ENCODE results near the gene ACE.
"Not testable (repeated sequence)": the region's sequence is repeated elsewhere in the genome, so short reads cannot be mapped to it uniquely, and the experiment has no call there.

ACE gene

GRCh38 chr17:63454357-63454756 lies 22.5 kb upstream of the ACE start:
- ChIA-PET CTCF (interaction anchor here (0.7 to 3.4 kb wide), 5 partner anchors 9 to 31 kb away, joined by 3 to 22 read pairs (median 4); no protein-coding TSS in a partner anchor), POLR2A (interaction anchor here (0.6 to 1.2 kb wide), 4 partner anchors 11 to 802 kb away, joined by 3 to 4 read pairs (median 3); partner anchors contain the start of gene MAP3K3)
- H3K4me1 ChIP-seq (ENCODE audit: control insufficient read depth, insufficient read depth, low read length); H3K27ac ChIP-seq (ENCODE audit: extremely low read depth, low read depth, low read length); H3K4me3 ChIP-seq (ENCODE audit: low read depth, low read length); H3K36me3 ChIP-seq (ENCODE audit: control insufficient read depth in 2 of 2, insufficient read depth in 1 of 2, low read length in 2 of 2); H3K9me3 ChIP-seq (ENCODE audit: control insufficient read depth, insufficient read depth, low read depth, low read length): not testable (repeated sequence)
- peak; percentile 71 for TF ChIP-seq GLIS1 (tag by site-specific recombination; IDR thresholded peaks at IDR 0.05)

DNA sequence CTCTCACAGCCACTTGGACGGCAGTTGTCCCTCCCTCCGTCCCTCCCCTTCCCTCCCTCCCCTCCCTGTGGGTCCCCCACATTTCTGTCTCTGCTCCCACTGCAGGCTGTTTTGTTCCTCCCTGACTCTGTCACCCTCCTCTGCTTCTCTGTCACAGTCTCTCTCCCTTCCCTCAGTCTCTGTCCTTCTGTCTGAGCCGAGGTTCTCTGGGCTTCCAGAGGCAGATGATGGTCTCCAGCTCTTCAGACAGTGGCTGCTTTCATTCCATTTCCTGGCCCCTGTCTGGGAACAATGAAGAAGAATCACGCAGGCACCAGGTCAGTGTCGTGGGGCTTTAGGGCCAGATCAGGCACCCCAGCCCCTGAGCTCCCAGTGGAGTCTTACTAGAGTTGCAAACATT lies 21.9 kb upstream of the ACE start:
- CTCF ChIA-PET, result interaction anchor here (1.2 to 3.4 kb wide), 3 partner anchors 10 to 29 kb away, joined by 4 to 22 read pairs (median 15); no protein-coding TSS in a partner anchor
- Histone ChIP-seq H3K4me3 (ENCODE audit: low read depth, low read length) (no peak overlapping the region), H3K27ac (ENCODE audit: extremely low read depth, low read depth, low read length) (no peak overlapping the region), H3K36me3 (ENCODE audit: control insufficient read depth in 2 of 2, insufficient read depth in 1 of 2, low read length in 2 of 2) (no peaks in the 10 kb centered on the region), H3K9me3 (ENCODE audit: control insufficient read depth, insufficient read depth, low read depth, low read length) (no peaks in the 10 kb centered on the region), H3K4me1 (ENCODE audit: control insufficient read depth, insufficient read depth, low read length) (no peaks in the 10 kb centered on the region)
- TF ChIP-seq ZNF830 (tag by site-specific recombination; IDR thresholded peaks at IDR 0.05; ENCODE audit: low read depth) (no peak), ZNF341 (tag by site-specific recombination; IDR thresholded peaks at IDR 0.05; ENCODE audit: low read depth) (0 out of 2 replicates have a peak, but pooled peaks have one; percentile 27), ZNF398 (tag by site-specific recombination; IDR thresholded peaks at IDR 0.05) (peak; percentile 40; the same call in 1 of the 2 replicates)
- POLR2A ChIA-PET, result interaction anchor here (0.7 to 1.2 kb wide), 2 partner anchors 11 to 821 kb away, joined by 3 read pairs; no protein-coding TSS in a partner anchor

- H3K36me3 ChIP-seq (ENCODE audit: control insufficient read depth in 2 of 2, insufficient read depth in 1 of 2, low read length in 2 of 2), result no peaks in the 10 kb centered on the region
- no peak overlapping the region for H3K27ac ChIP-seq (ENCODE audit: extremely low read depth, low read depth, low read length)
- POLR2A ChIA-PET, result interaction anchor here (0.7 to 1.2 kb wide), 2 partner anchors 12 to 822 kb away, joined by 3 read pairs; no protein-coding TSS in a partner anchor
- TF ChIP-seq ZNF148 (tag by site-specific recombination; IDR thresholded peaks at IDR 0.05; ENCODE audit: borderline replicate concordance) (no peak), ZNF473 (tag by site-specific recombination; IDR thresholded peaks at IDR 0.05) (no peak), ZNF398 (tag by site-specific recombination; IDR thresholded peaks at IDR 0.05) (0 out of 2 replicates have a peak, but pooled peaks have one; percentile 30)
- H3K4me3 ChIP-seq (ENCODE audit: low read depth, low read length), result no peak overlapping the region
- H3K4me1 ChIP-seq (ENCODE audit: control insufficient read depth, insufficient read depth, low read length), result no peaks in the 10 kb centered on the region
- CTCF ChIA-PET, result interaction anchor here (3.0 to 3.4 kb wide), 2 partner anchors 23 to 29 kb away, joined by 15 to 22 read pairs; no protein-coding TSS in a partner anchor
- no peaks in the 10 kb centered on the region for H3K9me3 ChIP-seq (ENCODE audit: control insufficient read depth, insufficient read depth, low read depth, low read length)
These were observed 21.4 kb upstream of the ACE start for GRCh38 chr17:63455417-63455816.

DNA sequence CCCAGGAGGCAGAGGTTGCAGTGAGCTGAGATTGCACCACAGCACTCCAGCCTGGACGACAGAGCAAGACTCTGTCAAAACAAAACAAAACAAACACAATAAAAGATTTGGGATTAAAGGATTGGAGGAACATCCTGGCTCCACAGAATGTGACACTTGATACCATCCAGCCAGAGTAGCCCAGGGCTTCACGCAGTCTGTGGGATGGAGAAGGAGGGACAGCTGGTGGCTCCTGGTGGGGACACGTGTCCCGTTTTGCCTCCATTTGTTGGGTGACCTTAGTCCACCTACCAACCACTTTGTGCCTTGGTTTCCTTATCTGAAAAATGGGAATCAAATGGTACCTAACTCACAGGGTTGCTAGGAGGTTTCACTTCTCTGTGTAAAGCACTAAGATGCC lies 18.4 kb upstream of the ACE start:
- H3K9me3 ChIP-seq (ENCODE audit: control insufficient read depth, insufficient read depth, low read depth, low read length), result no peaks in the 10 kb centered on the region
- CTCF ChIA-PET, result interaction anchor here (0.6 to 3.9 kb wide), 3 partner anchors 13 to 303 kb away, joined by 3 to 27 read pairs (median 8); no protein-coding TSS in a partner anchor
- no peak overlapping the region for H3K27ac ChIP-seq (ENCODE audit: extremely low read depth, low read depth, low read length)
- H3K4me3 ChIP-seq (ENCODE audit: low read depth, low read length), result no peak overlapping the region
- POLR2A ChIA-PET, result no interaction called here
- H3K4me1 ChIP-seq (ENCODE audit: control insufficient read depth, insufficient read depth, low read length), result no peaks in the 10 kb centered on the region
- H3K36me3 ChIP-seq (ENCODE audit: control insufficient read depth in 2 of 2, insufficient read depth in 1 of 2, low read length in 2 of 2), result no peaks in the 10 kb centered on the region
- no peak for TF ChIP-seq ZNF518A (tag by site-specific recombination; conservative IDR thresholded peaks at IDR 0.05; ENCODE audit: low read depth)
- TF ChIP-seq, protein P1, sequence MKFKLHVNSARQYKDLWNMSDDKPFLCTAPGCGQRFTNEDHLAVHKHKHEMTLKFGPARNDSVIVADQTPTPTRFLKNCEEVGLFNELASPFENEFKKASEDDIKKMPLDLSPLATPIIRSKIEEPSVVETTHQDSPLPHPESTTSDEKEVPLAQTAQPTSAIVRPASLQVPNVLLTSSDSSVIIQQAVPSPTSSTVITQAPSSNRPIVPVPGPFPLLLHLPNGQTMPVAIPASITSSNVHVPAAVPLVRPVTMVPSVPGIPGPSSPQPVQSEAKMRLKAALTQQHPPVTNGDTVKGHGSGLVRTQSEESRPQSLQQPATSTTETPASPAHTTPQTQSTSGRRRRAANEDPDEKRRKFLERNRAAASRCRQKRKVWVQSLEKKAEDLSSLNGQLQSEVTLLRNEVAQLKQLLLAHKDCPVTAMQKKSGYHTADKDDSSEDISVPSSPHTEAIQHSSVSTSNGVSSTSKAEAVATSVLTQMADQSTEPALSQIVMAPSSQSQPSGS (tag by site-specific recombination; IDR thresholded peaks at IDR 0.05; ENCODE audit: low read depth), result no peak
- TF ChIP-seq, protein P2, sequence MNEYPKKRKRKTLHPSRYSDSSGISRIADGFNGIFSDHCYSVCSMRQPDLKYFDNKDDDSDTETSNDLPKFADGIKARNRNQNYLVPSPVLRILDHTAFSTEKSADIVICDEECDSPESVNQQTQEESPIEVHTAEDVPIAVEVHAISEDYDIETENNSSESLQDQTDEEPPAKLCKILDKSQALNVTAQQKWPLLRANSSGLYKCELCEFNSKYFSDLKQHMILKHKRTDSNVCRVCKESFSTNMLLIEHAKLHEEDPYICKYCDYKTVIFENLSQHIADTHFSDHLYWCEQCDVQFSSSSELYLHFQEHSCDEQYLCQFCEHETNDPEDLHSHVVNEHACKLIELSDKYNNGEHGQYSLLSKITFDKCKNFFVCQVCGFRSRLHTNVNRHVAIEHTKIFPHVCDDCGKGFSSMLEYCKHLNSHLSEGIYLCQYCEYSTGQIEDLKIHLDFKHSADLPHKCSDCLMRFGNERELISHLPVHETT (tag by site-specific recombination; IDR thresholded peaks at IDR 0.05), result no peak
- no peak for TF ChIP-seq ZNF701 (tag by site-specific recombination; IDR thresholded peaks at IDR 0.05)

Data from HEK293 (cell line).